Measurements from ENCODE around the gene ZFTA.

The ZFTA gene

DNA sequence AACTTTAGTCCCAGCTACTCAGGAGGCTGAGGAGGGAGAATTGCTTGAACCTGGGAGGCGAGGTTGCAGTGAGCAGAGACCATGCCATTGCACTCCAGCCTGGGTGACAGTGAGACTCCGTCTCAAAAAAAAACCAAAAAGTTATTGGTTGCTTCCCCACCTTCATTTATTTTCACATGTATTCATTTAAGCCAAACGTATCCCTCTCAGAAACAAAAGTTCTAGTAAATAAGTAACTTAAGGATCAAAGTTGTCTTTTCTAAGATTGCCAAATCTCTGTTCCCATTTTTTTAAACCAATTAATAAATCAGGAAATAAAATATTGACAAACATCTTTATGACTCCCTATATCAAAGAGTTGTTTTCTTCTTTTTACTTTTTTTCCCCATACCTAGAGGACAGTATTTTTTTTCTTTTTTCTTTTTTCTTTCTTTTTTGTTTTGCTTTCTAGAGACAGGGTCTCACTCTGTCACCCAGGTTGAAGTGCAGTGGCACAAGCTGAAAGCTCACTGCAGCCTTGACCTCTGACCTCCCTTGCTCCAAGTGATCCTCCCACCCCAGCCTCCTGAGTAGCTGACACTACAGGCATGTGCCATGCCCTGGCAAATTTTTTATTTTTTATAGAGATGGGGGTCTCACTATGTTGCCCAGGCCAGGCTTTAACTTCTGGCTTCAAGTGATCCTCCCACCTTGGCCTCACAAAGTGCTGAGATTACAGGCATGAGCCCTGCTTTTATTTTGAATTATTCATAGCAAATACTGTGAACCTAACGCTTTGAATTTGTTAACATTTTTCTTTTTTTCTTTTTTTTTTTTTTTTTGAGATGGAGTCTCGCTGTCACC, 11.4 kb downstream of the ZFTA start:
- no peaks in the 10 kb centered on the region for H3K4me1 ChIP-seq
- no peak overlapping the region for H3K4me2 ChIP-seq
- H3K9ac ChIP-seq: no peak overlapping the region
- no peak for TF ChIP-seq Cebpa-rat (IDR thresholded peaks at IDR 0.05)
- H3K27me3 ChIP-seq: no peaks in the 10 kb centered on the region
- H3K27ac ChIP-seq: no peak overlapping the region
- peaks cover 87% of the 10 kb centered on the region for H3K36me3 ChIP-seq
- peaks cover 29% of the 10 kb centered on the region for H4K20me1 ChIP-seq
- H3K4me3 ChIP-seq: no peak overlapping the region
- H3K9me3 ChIP-seq: no peaks in the 10 kb centered on the region

- H3K9ac ChIP-seq: no peak overlapping the region
- H3K36me3 ChIP-seq: peaks cover 65% of the 10 kb centered on the region
- no peak overlapping the region for H3K4me3 ChIP-seq
- no peak for TF ChIP-seq Cebpa-rat (IDR thresholded peaks at IDR 0.05)
- peaks cover 55% of the 10 kb centered on the region for H4K20me1 ChIP-seq
- no peaks in the 10 kb centered on the region for H3K27me3 ChIP-seq
- no peaks in the 10 kb centered on the region for H3K9me3 ChIP-seq
- H3K4me1 ChIP-seq: peaks cover 9% of the 10 kb centered on the region; the same call in 1 of the 2 replicates
- no peak overlapping the region for H3K4me2 ChIP-seq
- no peak overlapping the region for H3K27ac ChIP-seq
These were observed 19.0 kb downstream of the ZFTA start for GRCh38 chr11:63749624-63750023.

GRCh38 chr11:63747011-63747410, 21.6 kb downstream of the ZFTA start:
- Histone ChIP-seq H4K20me1 (peaks cover 56% of the 10 kb centered on the region), H3K4me3 (no peak overlapping the region), H3K9ac (no peak overlapping the region), H3K27ac (no peak overlapping the region), H3K4me2 (no peak overlapping the region), H3K4me1 (peaks cover 9% of the 10 kb centered on the region; the same call in 1 of the 2 replicates), H3K27me3 (no peaks in the 10 kb centered on the region), H3K36me3 (peaks cover 48% of the 10 kb centered on the region), H3K9me3 (no peaks in the 10 kb centered on the region)
- TF ChIP-seq Cebpa-rat (IDR thresholded peaks at IDR 0.05): no peak

GRCh38 chr11:63745304-63746170, 23.0 kb downstream of the ZFTA start:
- Histone ChIP-seq H3K4me3 (no peak overlapping the region), H3K9ac (no peak overlapping the region), H3K27ac (no peak overlapping the region), H3K4me2 (no peak overlapping the region), H3K9me3 (no peaks in the 10 kb centered on the region), H3K27me3 (no peaks in the 10 kb centered on the region), H3K36me3 (peaks cover 33% of the 10 kb centered on the region), H4K20me1 (peaks cover 66% of the 10 kb centered on the region), H3K4me1 (peaks cover 9% of the 10 kb centered on the region; the same call in 1 of the 2 replicates)
- TF ChIP-seq Cebpa-rat (IDR thresholded peaks at IDR 0.05): no peak

DNA sequence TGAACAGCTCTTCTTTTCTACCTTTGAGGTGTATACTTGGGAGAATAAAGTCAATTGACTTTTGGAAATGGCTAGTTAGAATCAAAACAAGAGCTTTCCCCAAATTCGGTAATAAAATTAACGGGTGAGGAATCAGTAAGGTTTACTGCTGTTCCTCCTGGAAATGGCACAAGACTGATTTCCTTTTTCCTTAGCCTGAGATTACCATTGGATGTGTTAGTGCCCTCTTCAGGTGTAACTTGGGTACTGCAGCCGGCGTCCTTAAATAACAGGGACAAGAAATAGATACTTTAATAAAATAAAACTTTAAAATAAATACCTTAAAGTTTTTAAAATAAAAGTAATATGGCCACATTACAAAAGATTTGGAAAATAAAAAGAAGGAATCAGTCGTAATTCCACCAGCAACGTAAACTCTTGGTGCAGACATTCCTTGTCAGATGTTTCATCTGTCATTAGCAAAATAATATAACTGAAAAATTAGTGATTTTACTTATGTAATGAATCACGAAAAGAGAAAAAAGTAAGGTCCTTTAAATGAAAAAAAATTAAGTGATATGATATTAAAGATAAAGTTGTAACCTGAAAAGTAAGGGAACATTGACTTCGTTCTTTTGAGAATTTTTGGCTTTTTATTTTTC, 29.7 kb downstream of the ZFTA start:
- Histone ChIP-seq H4K20me1 (peaks cover 57% of the 10 kb centered on the region), H3K9me3 (no peaks in the 10 kb centered on the region), H3K27me3 (no peaks in the 10 kb centered on the region), H3K4me2 (no peak overlapping the region), H3K27ac (no peak overlapping the region), H3K36me3 (peaks cover 13% of the 10 kb centered on the region), H3K4me1 (peaks cover 14% of the 10 kb centered on the region; the same call in 1 of the 2 replicates), H3K9ac (no peak overlapping the region), H3K4me3 (no peak overlapping the region)
- no peak for TF ChIP-seq Cebpa-rat (IDR thresholded peaks at IDR 0.05)

GRCh38 chr11:63737718-63738117, 30.9 kb downstream of the ZFTA start:
- Histone ChIP-seq H3K9me3 (no peaks in the 10 kb centered on the region), H3K4me3 (no peak overlapping the region), H3K36me3 (peaks cover 17% of the 10 kb centered on the region), H3K27ac (no peak overlapping the region), H3K4me1 (peaks cover 14% of the 10 kb centered on the region; the same call in 1 of the 2 replicates), H4K20me1 (peaks cover 57% of the 10 kb centered on the region), H3K9ac (no peak overlapping the region), H3K4me2 (no peak overlapping the region), H3K27me3 (no peaks in the 10 kb centered on the region)
- no peak for TF ChIP-seq Cebpa-rat (IDR thresholded peaks at IDR 0.05)

DNA sequence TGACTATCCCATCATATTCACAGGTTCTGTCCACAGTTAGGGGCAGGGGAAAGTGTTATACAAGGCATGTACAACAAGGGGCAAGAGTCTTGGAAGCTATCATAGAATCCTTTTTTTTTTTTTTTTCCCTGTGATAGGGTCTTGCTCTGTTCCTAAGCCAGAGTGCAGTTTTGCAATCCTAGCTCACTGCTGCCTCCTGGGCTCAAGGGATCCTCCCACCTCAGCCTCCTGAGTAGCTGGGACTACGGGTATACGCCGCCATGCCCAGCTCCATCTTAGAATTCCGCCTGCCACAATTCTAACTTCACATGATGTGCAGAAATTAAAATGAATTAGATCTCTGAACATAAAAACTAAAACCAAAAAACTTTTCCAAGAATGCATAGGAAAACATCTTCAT, 31.7 kb downstream of the ZFTA start:
- H3K9ac ChIP-seq: no peak overlapping the region
- no peak overlapping the region for H3K4me2 ChIP-seq
- H4K20me1 ChIP-seq: peaks cover 57% of the 10 kb centered on the region
- no peak overlapping the region for H3K27ac ChIP-seq
- no peak for TF ChIP-seq Cebpa-rat (IDR thresholded peaks at IDR 0.05)
- H3K9me3 ChIP-seq: no peaks in the 10 kb centered on the region
- no peaks in the 10 kb centered on the region for H3K27me3 ChIP-seq
- H3K4me3 ChIP-seq: no peak overlapping the region
- peaks cover 17% of the 10 kb centered on the region for H3K36me3 ChIP-seq
- peaks cover 14% of the 10 kb centered on the region; the same call in 1 of the 2 replicates for H3K4me1 ChIP-seq

GRCh38 chr11:63729326-63729725, 39.2 kb downstream of the ZFTA start:
- Histone ChIP-seq H3K4me3 (no peak overlapping the region), H3K27me3 (no peaks in the 10 kb centered on the region), H4K20me1 (peaks cover 25% of the 10 kb centered on the region), H3K9ac (no peak overlapping the region), H3K4me1 (peaks cover 8% of the 10 kb centered on the region; the same call in 1 of the 2 replicates), H3K27ac (no peak overlapping the region), H3K36me3 (peaks cover 11% of the 10 kb centered on the region; the same call in 1 of the 2 replicates), H3K4me2 (no peak overlapping the region), H3K9me3 (no peaks in the 10 kb centered on the region)
- no peak for TF ChIP-seq Cebpa-rat (IDR thresholded peaks at IDR 0.05)

GRCh38 chr11:63720611-63721010, 48.0 kb downstream of the ZFTA start:
- no peaks in the 10 kb centered on the region for H3K9me3 ChIP-seq
- H3K4me2 ChIP-seq: no peak overlapping the region
- H3K27me3 ChIP-seq: no peaks in the 10 kb centered on the region
- peaks cover 31% of the 10 kb centered on the region for H3K36me3 ChIP-seq
- peaks cover 86% of the 10 kb centered on the region for H4K20me1 ChIP-seq
- no peak for TF ChIP-seq Cebpa-rat (IDR thresholded peaks at IDR 0.05)
- H3K4me3 ChIP-seq: no peak overlapping the region
- H3K9ac ChIP-seq: no peak overlapping the region
- H3K27ac ChIP-seq: no peak overlapping the region
- no peaks in the 10 kb centered on the region for H3K4me1 ChIP-seq

All from BLaER1 (cell line).